GM18499 (cell line): ENCODE measurements around the gene FARSA.
A peak's percentile ranks its signal among the peaks of the same experiment; 100 is the strongest.
"Not testable (repeated sequence)": the region's sequence is repeated elsewhere in the genome, so short reads cannot be mapped to it uniquely, and the experiment has no call there.

Experiments
- ATAC-seq: cut with Tn5 transposase; IDR thresholded peaks from one replicate; pipeline ENCODE4 v1.9.1; 2021; ENCODE audit warnings: moderate number of reproducible peaks; ENCODE audit not compliant: insufficient read depth, unreplicated experiment

The FARSA gene

GRCh38 chr19:12896460-12896859 is 37.1 kb downstream of the FARSA start:
- no peak for ATAC-seq

GRCh38 chr19:12893582-12893981 is 39.9 kb downstream of the FARSA start:
- no peak for ATAC-seq

- no peak for ATAC-seq
Measured at GRCh38 chr19:12891553-12892021, 41.9 kb downstream of the FARSA start.

- ATAC-seq, result peak; percentile 73
Measured at GRCh38 chr19:12890787-12891552, 42.5 kb downstream of the FARSA start, which contains the start of gene GCDH. Gene GCDH (plus strand): TSS chr19:12891160. CDS start chr19:12891305, 145 bp downstream.

- ATAC-seq, result not testable (repeated sequence)
Measured at GRCh38 chr19:12890299-12890786, 43.2 kb downstream of the FARSA start.

GRCh38 chr19:12888006-12888603 is 45.4 kb downstream of the FARSA start:
- no peak for ATAC-seq

- ATAC-seq, result no peak
Measured at GRCh38 chr19:12886969-12887747, 46.4 kb downstream of the FARSA start, which contains the start of gene KLF1. Gene KLF1 (minus strand): TSS chr19:12887201. CDS start chr19:12887140, 61 bp downstream.

- no peak for ATAC-seq
Measured at GRCh38 chr19:12886651-12886968, 46.9 kb downstream of the FARSA start.

- ATAC-seq, result no peak
Measured at GRCh38 chr19:12885749-12886650, 47.5 kb downstream of the FARSA start.

GRCh38 chr19:12884926-12885748 is 48.4 kb downstream of the FARSA start:
- ATAC-seq, result no peak

- ATAC-seq, result no peak
Measured at GRCh38 chr19:12884627-12884925, 48.9 kb downstream of the FARSA start.

GRCh38 chr19:12884202-12884601 is 49.3 kb downstream of the FARSA start:
- no peak for ATAC-seq

- ATAC-seq, result no peak
Measured at GRCh38 chr19:12882589-12882988, 50.9 kb downstream of the FARSA start.

GRCh38 chr19:12881172-12881808 is 52.2 kb downstream of the FARSA start, which contains the start of gene DNASE2:
Gene DNASE2 (minus strand): TSS chr19:12881449. CDS start chr19:12881375, 74 bp downstream.
- ATAC-seq, result no peak

- ATAC-seq, result no peak
Measured at GRCh38 chr19:12880551-12881171, 52.9 kb downstream of the FARSA start.

GRCh38 chr19:12875086-12875485 is 58.4 kb downstream of the FARSA start:
- no peak for ATAC-seq

GRCh38 chr19:12873891-12874745 is 59.4 kb downstream of the FARSA start:
- ATAC-seq, result no peak
